ENCODE results near the gene MCRIP2.

GRCh38 chr16:674968-675883 is 33.6 kb downstream of the MCRIP2 start, which contains the start of gene RHBDL1:
- TF ChIP-seq EZH2 (IDR thresholded peaks at IDR 0.05; ENCODE audit: low read depth, unreplicated experiment), result no peak
- TF ChIP-seq EZH2phosphoT487 (IDR thresholded peaks at IDR 0.05; ENCODE audit: unreplicated experiment), result no peak
- peak in 1 of 2 experiments; percentile 31; a peak in 1 of 4 replicates for TF ChIP-seq CTCF (conservative IDR thresholded peaks at IDR 0.05; ENCODE audit: low read depth in 2 of 2)
- TF ChIP-seq ZNF331 (CRISPR knock-in tag; IDR thresholded peaks at IDR 0.05; ENCODE audit: low read depth), result no peak
- 0 out of 2 replicates have a peak, but pooled peaks have one; percentile 16 for TF ChIP-seq POLR2AphosphoS5 (IDR thresholded peaks at IDR 0.05; ENCODE audit: low read depth)
- no peak for TF ChIP-seq REST (IDR thresholded peaks at IDR 0.05; ENCODE audit: unreplicated experiment)

Measured in GM23338 (cell line).